Measurements from ENCODE around the gene DFFA. TPM values are rescaled to one million over a fixed set of nuclear protein-coding genes. Genes with fewer than 3 reads are reported as not detected.

The DFFA gene
- polyA plus RNA-seq, 1 of the 3 experiments (the other 2 are of a cell fraction), result 42.3 TPM

DNA sequence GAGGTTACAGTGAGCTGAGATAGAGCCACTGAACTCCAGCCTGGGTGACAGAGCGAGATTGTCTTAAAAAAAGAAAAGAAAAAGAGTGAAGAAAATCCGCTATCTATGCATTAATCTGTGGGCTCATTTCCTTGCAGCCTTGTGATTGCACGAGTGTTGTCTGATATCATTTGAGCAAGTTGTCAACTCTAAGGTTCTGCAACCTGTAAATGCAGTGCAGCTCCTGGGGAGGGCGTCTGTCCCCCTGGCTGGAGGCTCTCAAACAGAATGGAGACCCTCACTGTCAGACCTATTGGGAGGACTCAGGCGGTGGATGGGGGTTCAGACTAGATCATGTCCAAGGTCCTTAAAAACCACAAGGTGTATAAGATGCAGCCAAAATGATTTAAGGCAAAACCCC is 16.3 kb downstream of the DFFA start:
- no peak for TF ChIP-seq RCOR1 (IDR thresholded peaks at IDR 0.05; ENCODE audit: low read length)
- no peak for TF ChIP-seq TAF1 (IDR thresholded peaks at IDR 0.05; ENCODE audit: borderline replicate concordance, low read depth, low read length)
- TF ChIP-seq USF2 (IDR thresholded peaks at IDR 0.05; ENCODE audit: borderline replicate concordance, low read depth, low read length), result no peak
- no peak for TF ChIP-seq MXI1 (IDR thresholded peaks at IDR 0.05; ENCODE audit: low read depth, low read length)
- TF ChIP-seq REST (IDR thresholded peaks at IDR 0.05; ENCODE audit: low read depth, low read length), result no peak
- TF ChIP-seq CTCF (IDR thresholded peaks at IDR 0.05), result no peak
- no peak for TF ChIP-seq CHD2 (IDR thresholded peaks at IDR 0.05; ENCODE audit: low read length, partially characterized antibody)
- no peak for TF ChIP-seq IRF3 (IDR thresholded peaks at IDR 0.05; ENCODE audit: low read depth, low read length)
- no peak for TF ChIP-seq JUND (IDR thresholded peaks at IDR 0.05)
- TF ChIP-seq GATA2 (CRISPR knock-in tag; IDR thresholded peaks at IDR 0.05), result no peak
- no peak for TF ChIP-seq SIN3A (IDR thresholded peaks at IDR 0.05; ENCODE audit: borderline replicate concordance, low read depth, low read length)
- TF ChIP-seq FOXM1 (IDR thresholded peaks at IDR 0.05; ENCODE audit: low read depth), result no peak
- TF ChIP-seq EP300 (IDR thresholded peaks at IDR 0.05; ENCODE audit: borderline replicate concordance in 1 of 2, low read depth in 1 of 2, low read length in 1 of 2), result no peak
- TF ChIP-seq, protein P1, sequence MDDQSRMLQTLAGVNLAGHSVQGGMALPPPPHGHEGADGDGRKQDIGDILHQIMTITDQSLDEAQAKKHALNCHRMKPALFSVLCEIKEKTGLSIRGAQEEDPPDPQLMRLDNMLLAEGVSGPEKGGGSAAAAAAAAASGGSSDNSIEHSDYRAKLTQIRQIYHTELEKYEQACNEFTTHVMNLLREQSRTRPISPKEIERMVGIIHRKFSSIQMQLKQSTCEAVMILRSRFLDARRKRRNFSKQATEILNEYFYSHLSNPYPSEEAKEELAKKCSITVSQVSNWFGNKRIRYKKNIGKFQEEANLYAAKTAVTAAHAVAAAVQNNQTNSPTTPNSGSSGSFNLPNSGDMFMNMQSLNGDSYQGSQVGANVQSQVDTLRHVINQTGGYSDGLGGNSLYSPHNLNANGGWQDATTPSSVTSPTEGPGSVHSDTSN (IDR thresholded peaks at IDR 0.05), result no peak
- no peak for TF ChIP-seq SMC3 (IDR thresholded peaks at IDR 0.05; ENCODE audit: low read depth, low read length)
- TF ChIP-seq ELF1 (IDR thresholded peaks at IDR 0.05), result no peak
- no peak for TF ChIP-seq NFIC (IDR thresholded peaks at IDR 0.05; ENCODE audit: borderline replicate concordance)
- peaks cover 5% of the 10 kb centered on the region for H3F3A ChIP-seq (replicated peaks; ENCODE audit: insufficient read depth)
- H3K27ac ChIP-seq (ENCODE audit: low read depth in 2 of 2, low read length in 1 of 2), result no peak overlapping the region
- CTCF ChIA-PET, result interaction anchor here (0.9 to 2.4 kb wide), 4 partner anchors 16 to 38 kb away, joined by 3 to 10 read pairs (median 3); partner anchors contain the start of gene CENPS
- no peak overlapping the region for H3K4me3 ChIP-seq (ENCODE audit: low read depth in 2 of 2, low read length in 1 of 2)
- no peaks in the 10 kb centered on the region for H3K27me3 ChIP-seq (ENCODE audit: insufficient read depth)
- 86% methylated on average over 5 of the region's 5 CpGs for WGBS (ENCODE audit: low lambda C conversion rate)
- no peaks in the 10 kb centered on the region for H4K20me1 ChIP-seq (ENCODE audit: insufficient read depth)
- H3K9me2 ChIP-seq, result no peaks in the 10 kb centered on the region
- no peak overlapping the region for H3K9ac ChIP-seq
- DNase-seq, result no peak
- no peak overlapping the region for H3K4me2 ChIP-seq
- H3K9me3 ChIP-seq, result no peaks in the 10 kb centered on the region
- POLR2A ChIA-PET, result no interaction called here
- no peaks in the 10 kb centered on the region for H3K79me2 ChIP-seq (ENCODE audit: insufficient read depth)
- peaks cover 5 to 17% of the 10 kb centered on the region in 2 experiments for H3K4me1 ChIP-seq (ENCODE audit: control insufficient read depth in 1 of 2, insufficient read depth in 2 of 2, low read depth in 1 of 2, low read length in 1 of 2)
- peaks cover 0 to 4% of the 10 kb centered on the region in 2 experiments for H3K36me3 ChIP-seq (replicated peaks in 1 of 2; ENCODE audit: control insufficient read depth in 1 of 2, insufficient read depth in 2 of 2, low read length in 1 of 2)
- H2AFZ ChIP-seq (ENCODE audit: low read depth), result no peak overlapping the region

Measured in SK-N-SH (cell line).